Astrocyte of the cerebellum (primary cell): ENCODE data around the gene YTHDF1.

Source experiments
- DNase-seq: peaks from one replicate; pipeline ENCODE4 v3.0.0-alpha.2; 2011; ENCODE audit warnings: low read depth
- H3K4me3 ChIP-seq: 2 replicates; pipeline ENCODE4 v1.5.1; 2011; ENCODE audit warnings: mild to moderate bottlenecking, low read depth, low read length, moderate library complexity
- CTCF ChIP-seq: IDR thresholded peaks from 2 replicates; pipeline ENCODE4 v1.5.1; 2012; ENCODE audit warnings: low read length, low read depth, moderate library complexity, mild to moderate bottlenecking; ENCODE audit errors: missing control alignments
- in situ Hi-C: cut with HindIII; loops from 2 replicates; pipeline ENCODE4 v1.10.0; 2017; ENCODE audit warnings: low sequenced_read_pairs

YTHDF1 gene

DNA sequence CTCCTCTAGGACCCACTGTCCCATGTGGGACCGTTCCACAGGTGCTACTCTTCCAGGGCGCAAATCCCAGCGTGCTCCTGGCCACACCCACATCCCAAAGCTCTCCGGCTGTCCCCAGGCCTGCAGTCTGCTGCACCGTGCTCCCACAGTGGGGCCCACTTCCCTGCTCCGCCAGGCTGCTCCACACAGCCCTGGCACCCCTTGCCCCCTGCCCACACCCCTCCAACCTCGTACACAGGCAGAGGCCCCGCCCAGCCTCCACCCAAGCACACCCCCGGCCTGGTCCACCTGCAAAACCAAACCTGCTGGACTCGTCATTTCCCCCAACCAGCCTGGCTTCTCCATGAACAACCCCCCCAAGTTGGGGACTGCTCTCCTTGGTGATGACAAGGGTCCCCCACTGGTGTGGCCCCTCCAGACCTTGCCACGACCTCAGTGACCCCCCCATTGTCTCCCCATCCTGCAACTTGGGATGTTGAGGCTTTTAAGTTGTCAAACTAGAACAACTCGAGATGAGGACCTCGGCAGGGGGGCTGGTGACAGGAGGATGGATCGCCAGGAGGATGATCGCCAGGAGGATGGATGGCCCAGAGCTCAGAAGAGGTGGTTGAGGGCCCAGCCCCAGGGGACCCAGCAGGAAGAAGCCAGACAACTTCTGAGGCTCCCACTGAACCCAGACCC, 27.1 kb downstream of the YTHDF1 start:
- no peak for DNase-seq
- no peak overlapping the region for H3K4me3 ChIP-seq
- in situ Hi-C loops: no loop called here
- no peak for TF ChIP-seq CTCF

- in situ Hi-C loops: no loop called here
- H3K4me3 ChIP-seq: no peak overlapping the region
- TF ChIP-seq CTCF: no peak
- no peak for DNase-seq
Measured at GRCh38 chr20:63188159-63188442, 27.8 kb downstream of the YTHDF1 start.

GRCh38 chr20:63187338-63188158, 28.4 kb downstream of the YTHDF1 start:
- DNase-seq: no peak
- no peak overlapping the region for H3K4me3 ChIP-seq
- in situ Hi-C loops: no loop called here
- no peak for TF ChIP-seq CTCF

DNA sequence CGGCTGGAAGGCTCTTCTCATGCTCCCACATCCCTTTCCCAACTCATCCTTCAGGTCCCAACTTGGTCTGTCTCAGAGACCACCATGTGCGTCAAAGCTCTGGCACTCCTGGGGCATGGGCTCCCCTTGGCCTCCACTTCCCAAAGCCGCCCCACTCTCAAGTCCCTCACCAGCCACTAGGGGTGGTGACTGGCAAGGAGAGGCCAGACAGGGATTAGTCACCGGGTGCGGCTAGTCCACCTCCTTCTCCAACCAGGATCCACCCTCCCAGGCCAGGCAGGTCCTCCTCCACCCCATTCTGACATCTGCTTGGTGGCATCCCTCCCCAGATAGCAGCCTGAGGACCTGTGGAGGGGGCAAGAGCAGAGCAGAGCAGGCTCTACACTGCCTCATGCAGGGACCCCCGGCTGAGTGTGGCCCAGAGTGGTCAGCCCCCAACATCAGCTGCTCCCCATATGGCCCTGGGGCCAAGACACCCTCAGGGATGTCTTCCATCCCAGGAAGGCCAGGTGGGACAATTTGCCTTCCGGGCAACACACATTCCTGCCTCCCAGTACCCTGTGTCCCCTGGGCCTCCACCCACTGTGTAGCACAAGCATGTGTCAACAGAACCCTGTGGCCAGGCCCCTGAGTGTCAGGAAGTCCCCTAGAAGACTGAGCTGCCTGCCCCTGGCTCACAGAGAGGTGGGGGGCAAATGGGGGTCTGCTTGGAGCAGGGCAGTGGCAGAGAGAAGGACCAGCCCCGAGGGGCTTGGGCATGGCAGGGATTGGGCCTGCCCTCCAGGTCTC, 29.2 kb downstream of the YTHDF1 start:
- in situ Hi-C loops: no loop called here
- no peak overlapping the region for H3K4me3 ChIP-seq
- TF ChIP-seq CTCF: no peak
- no peak for DNase-seq

- TF ChIP-seq CTCF: no peak
- no peak overlapping the region for H3K4me3 ChIP-seq
Measured at GRCh38 chr20:63186084-63186483, 29.8 kb downstream of the YTHDF1 start.

DNA sequence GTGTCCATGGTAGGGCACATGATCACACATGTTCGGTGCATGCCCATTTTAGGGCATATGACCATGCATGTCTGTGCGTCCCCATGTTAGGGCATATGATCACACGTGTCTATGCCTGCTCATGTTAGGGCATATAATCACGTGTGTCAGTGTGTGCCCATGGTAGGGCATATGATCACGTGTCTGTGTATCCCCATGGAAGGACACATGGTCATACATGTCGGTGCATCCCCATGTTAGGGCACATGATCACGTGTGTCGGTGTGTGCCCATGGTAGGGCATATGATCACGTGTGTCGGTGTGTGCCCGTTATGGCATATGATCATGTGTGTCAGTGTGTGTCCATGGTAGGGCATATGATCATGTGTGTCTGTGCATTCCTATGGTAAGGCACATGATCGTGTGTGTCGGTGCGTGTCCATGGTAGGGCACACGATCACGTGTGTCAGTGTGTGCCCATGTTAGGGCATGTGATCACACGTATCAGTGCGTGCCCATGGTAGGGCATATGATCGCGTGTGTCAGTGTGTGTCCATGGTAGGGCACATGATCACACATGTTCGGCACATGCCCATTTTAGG, 30.6 kb downstream of the YTHDF1 start:
- in situ Hi-C loops: no loop called here
- TF ChIP-seq CTCF: no peak
- no peak for DNase-seq
- H3K4me3 ChIP-seq: no peak overlapping the region

More at GRCh38 chr20:63186084-63186483, 29.8 kb downstream of the YTHDF1 start:
- in situ Hi-C loops: no loop called here
- no peak for DNase-seq
